Fibroblast of villous mesenchyme (primary cell): ENCODE results near the gene HDDC3. TPM values are rescaled to one million over a fixed set of nuclear protein-coding genes. Genes with fewer than 3 reads are reported as not detected.

Source experiments
- DNase-seq: peaks from one replicate; pipeline ENCODE4 v3.0.0-alpha.2; 2010; ENCODE audit warnings: low read depth
- H3K4me3 ChIP-seq: 2 replicates; pipeline ENCODE4 v1.5.1; 2011; ENCODE audit warnings: low read depth, mild to moderate bottlenecking, low read length
- CTCF ChIP-seq: IDR thresholded peaks from 2 replicates; pipeline ENCODE4 v1.5.1; 2012; ENCODE audit warnings: low read depth, mild to moderate bottlenecking, low read length; ENCODE audit not compliant: insufficient read depth
- total RNA-seq: library from RNA; depleted of rRNA; stranded (reverse); fragments of >200 nt; gene quantifications from 2 replicates; pipeline ENCODE4 v1.2.3, GENCODE V29; 2012

HDDC3 gene
- total RNA-seq, 1 donor: 9.5 TPM

DNA sequence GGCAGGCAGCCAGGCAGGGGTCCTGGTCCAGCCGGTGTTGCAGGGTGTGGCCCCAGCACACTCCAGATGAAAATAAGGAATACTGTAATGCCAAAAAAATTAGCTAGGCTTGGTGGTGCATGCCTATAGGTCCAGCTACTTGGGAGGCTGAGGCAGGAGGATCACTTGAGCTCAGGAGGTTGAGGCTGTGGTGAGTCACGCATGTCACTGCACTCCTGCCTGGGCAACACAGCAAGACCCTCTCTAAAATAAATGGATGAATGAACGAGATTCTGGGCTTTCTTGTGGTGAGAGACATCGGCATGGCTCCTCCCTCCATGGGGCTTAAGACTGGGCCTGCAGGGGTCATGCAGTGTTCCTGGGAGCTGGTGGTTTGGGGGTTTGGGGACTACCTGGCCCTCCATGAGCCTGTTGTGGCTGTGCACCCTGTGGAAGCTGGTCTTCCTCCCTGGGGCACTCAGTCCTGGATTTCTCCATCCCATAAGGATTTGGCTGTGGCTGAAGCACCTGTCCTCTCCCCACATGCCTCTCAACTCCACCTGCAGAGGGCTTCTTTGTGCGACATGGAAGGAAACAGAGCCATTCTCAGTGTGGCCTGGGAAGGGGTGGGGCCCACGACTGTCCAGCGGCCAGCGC is 14.7 kb upstream of the HDDC3 start:
- no peak for TF ChIP-seq CTCF
- DNase-seq: no peak
- no peak overlapping the region for H3K4me3 ChIP-seq

DNA sequence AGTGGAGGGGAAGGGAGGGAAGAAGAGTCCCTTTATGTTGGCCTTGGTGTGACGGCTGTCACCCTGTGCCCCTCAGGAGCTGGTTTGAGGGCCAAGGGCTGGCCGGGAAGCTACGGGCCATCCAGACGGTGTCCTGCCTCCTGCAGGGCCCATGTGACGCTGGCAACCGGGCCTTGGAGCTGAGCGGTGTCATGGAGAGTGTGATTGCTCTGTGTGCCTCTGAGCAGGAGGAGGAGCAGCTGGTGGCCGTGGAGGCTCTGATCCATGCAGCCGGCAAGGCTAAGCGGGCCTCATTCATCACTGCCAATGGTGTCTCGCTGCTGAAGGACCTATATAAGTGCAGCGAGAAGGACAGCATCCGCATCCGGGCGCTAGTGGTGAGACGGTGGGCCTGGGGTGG is 14.2 kb upstream of the HDDC3 start:
- no peak for TF ChIP-seq CTCF
- H3K4me3 ChIP-seq: no peak overlapping the region
- DNase-seq: no peak

DNA sequence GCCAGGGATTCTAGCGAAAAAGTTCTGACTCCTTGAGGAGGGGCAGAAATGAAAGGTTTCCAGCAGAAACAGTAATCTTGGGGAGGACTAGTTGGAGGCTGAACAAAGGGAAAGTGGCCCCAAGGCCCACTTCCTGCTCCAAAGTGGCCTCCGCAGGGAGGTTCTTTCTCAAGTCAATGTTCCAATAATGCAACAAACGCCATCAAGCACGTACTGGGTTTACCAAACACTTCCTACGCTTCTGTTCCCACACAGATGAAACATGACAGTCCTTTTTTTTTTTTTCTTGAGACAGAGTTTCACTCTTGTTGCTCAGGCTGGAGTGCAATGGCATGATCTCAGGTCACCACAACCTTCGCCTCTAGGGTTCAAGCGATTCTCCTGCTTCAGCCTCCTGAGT is 12.7 kb upstream of the HDDC3 start:
- DNase-seq: no peak
- no peak overlapping the region for H3K4me3 ChIP-seq
- TF ChIP-seq CTCF: no peak

DNA sequence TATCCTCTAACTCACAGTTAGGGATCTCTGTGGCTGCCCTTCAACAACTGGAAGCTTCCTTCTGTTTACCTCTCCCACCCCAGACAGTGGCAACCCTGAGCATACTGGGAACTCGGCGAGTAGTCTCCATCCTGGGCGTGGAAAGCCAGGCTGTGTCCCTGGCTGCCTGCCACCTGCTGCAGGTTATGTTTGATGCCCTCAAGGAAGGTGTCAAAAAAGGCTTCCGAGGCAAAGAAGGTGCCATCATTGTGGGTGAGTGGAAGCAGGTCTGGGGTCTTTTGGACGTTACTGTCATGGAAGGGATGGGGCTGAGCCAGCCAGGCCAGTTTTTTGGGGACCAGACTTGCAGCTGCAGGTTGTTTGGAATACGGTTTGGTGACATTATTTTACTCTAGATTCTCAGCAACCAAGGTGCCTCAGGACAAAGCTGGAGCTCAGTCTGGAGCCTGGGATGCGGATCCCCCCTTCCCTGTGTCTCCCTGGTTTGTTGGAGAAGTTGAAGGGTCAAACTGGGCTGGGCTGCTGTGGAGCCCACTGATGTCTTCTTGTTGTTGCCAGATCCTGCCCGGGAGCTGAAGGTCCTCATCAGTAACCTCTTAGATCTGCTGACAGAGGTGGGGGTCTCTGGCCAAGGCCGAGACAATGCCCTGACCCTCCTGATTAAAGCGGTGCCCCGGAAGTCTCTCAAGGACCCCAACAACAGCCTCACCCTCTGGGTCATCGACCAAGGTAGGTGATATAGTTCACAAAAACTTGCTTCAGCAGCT is 10.2 kb upstream of the HDDC3 start:
- TF ChIP-seq CTCF: no peak
- DNase-seq: no peak
- H3K4me3 ChIP-seq: no peak overlapping the region

DNA sequence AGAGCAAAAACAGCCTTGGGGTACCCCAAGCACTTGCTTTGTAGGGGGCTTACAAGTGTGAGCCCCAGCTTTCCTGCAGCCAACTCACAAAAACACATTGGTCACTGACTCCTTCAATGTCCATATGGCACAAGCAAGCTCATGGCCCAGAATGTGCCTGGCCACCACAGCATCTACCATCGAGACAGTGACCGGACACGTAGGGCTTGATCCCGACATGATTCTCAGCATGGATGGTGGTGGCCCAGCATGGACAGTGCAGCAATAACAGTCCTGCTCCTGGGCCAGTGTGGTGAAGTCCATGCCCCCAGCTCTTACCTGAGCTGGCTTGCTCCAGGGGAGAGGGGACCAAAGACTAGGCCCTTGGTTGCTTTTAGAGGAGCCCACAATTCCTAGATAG is 8.7 kb upstream of the HDDC3 start:
- no peak for TF ChIP-seq CTCF
- H3K4me3 ChIP-seq: no peak overlapping the region
- DNase-seq: no peak

- TF ChIP-seq CTCF: no peak
- DNase-seq: no peak
Observed at GRCh38 chr15:90939756-90940155, 7.4 kb upstream of the HDDC3 start.

More at GRCh38 chr15:90939756-90940155, 7.4 kb upstream of the HDDC3 start:
- no peak overlapping the region for H3K4me3 ChIP-seq
